Measurements from ENCODE around the gene TRMO. TPM values are rescaled to one million over a fixed set of nuclear protein-coding genes. Genes with fewer than 3 reads are reported as not detected.

TRMO gene
- total and polyA plus RNA-seq, 2 of the 13 experiments (the other 11 are each of a cell fraction or from before 2014, with no cell fraction given) = 8.7 to 18.6 TPM

- H3K79me2 ChIP-seq (ENCODE audit: insufficient read depth, low read length) = no peaks in the 10 kb centered on the region
- in situ Hi-C loops (cut with HindIII; ENCODE audit: extremely low pct_ligation_motif_present, low pct_unique_long_range_greater_than_20kb) = no loop called here
- H4K20me1 ChIP-seq (ENCODE audit: insufficient read depth, low read length) = no peaks in the 10 kb centered on the region
- no peaks in the 10 kb centered on the region for H3K4me1 ChIP-seq (ENCODE audit: insufficient read depth, low read length)
- FAIRE-seq (no peak), DNase-seq (ENCODE audit: low spot score) (no peak), ATAC-seq (peak; percentile 29; the same call in 1 of the 3 replicates)
- H3K4me3 ChIP-seq (replicated peaks in 1 of 3; ENCODE audit: insufficient read depth in 1 of 3, low read depth in 2 of 3, low read length in 3 of 3) = no peak overlapping the region
- intact Hi-C loops (cut with micrococcal nuclease; ENCODE audit: unreplicated experiment) = no loop called here
- H3K27ac ChIP-seq (ENCODE audit: extremely low read length, insufficient read depth, low read length) = no peak overlapping the region
- no peak overlapping the region for H2AFZ ChIP-seq (ENCODE audit: low read length)
- H3K27me3 ChIP-seq (ENCODE audit: control insufficient read depth in 1 of 2, insufficient read depth in 2 of 2, low read length in 2 of 2) = peaks cover 0 to 26% of the 10 kb centered on the region in 2 experiments; a peak in 2 of 5 replicates
- 6% methylated on average over 4 of the region's 4 CpGs for WGBS (ENCODE audit: low lambda C conversion rate)
- TF ChIP-seq, protein P1, sequence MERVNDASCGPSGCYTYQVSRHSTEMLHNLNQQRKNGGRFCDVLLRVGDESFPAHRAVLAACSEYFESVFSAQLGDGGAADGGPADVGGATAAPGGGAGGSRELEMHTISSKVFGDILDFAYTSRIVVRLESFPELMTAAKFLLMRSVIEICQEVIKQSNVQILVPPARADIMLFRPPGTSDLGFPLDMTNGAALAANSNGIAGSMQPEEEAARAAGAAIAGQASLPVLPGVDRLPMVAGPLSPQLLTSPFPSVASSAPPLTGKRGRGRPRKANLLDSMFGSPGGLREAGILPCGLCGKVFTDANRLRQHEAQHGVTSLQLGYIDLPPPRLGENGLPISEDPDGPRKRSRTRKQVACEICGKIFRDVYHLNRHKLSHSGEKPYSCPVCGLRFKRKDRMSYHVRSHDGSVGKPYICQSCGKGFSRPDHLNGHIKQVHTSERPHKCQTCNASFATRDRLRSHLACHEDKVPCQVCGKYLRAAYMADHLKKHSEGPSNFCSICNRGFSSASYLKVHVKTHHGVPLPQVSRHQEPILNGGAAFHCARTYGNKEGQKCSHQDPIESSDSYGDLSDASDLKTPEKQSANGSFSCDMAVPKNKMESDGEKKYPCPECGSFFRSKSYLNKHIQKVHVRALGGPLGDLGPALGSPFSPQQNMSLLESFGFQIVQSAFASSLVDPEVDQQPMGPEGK (CRISPR knock-in tag; IDR thresholded peaks at IDR 0.05) = no peak
- TF ChIP-seq ARNT2 (CRISPR knock-in tag; IDR thresholded peaks at IDR 0.05; ENCODE audit: low read depth) (no peak), ZIK1 (CRISPR knock-in tag; IDR thresholded peaks at IDR 0.05; ENCODE audit: borderline replicate concordance, low read depth) (no peak), TAF15 (IDR thresholded peaks at IDR 0.05; ENCODE audit: low read depth, low read length, poor library complexity, severe bottlenecking) (no peak), MBD4 (IDR thresholded peaks at IDR 0.05; ENCODE audit: borderline replicate concordance, low read length) (no peak), MLX (CRISPR knock-in tag; IDR thresholded peaks at IDR 0.05) (no peak), FOXA3 (CRISPR knock-in tag; IDR thresholded peaks at IDR 0.05) (no peak), ZNF878 (CRISPR knock-in tag; IDR thresholded peaks at IDR 0.05) (no peak), MAZ (IDR thresholded peaks at IDR 0.05; ENCODE audit: borderline replicate concordance, low read depth, low read length) (no peak), MAZ (CRISPR knock-in tag; IDR thresholded peaks at IDR 0.05; ENCODE audit: low read depth) (no peak), MXD3 (CRISPR knock-in tag; IDR thresholded peaks at IDR 0.05) (no peak), ZNF879 (CRISPR knock-in tag; IDR thresholded peaks at IDR 0.05) (no peak), KLF6 (CRISPR knock-in tag; IDR thresholded peaks at IDR 0.05) (no peak), ZKSCAN5 (CRISPR knock-in tag; IDR thresholded peaks at IDR 0.05) (no peak)
- TF ChIP-seq, protein P2, sequence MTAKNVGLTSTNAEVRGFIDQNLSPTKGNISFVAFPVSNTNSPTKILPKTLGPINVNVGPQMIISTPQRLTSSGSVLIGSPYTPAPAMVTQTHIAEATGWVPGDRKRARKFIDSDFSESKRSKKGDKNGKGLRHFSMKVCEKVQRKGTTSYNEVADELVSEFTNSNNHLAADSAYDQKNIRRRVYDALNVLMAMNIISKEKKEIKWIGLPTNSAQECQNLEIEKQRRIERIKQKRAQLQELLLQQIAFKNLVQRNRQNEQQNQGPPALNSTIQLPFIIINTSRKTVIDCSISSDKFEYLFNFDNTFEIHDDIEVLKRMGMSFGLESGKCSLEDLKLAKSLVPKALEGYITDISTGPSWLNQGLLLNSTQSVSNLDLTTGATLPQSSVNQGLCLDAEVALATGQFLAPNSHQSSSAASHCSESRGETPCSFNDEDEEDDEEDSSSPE (CRISPR knock-in tag; IDR thresholded peaks at IDR 0.05) = no peak
- POLR2A ChIA-PET = interaction anchor here (1.0 kb wide), 1 partner anchor 21 kb away, joined by 4 read pairs; the partner anchor contains the start of gene ANP32B
- BruUV-seq (replicated peaks) = no TSS peak
- H3K36me3 ChIP-seq (replicated peaks in 1 of 2; ENCODE audit: control insufficient read depth in 1 of 2, insufficient read depth in 2 of 2, low read length in 2 of 2) = no peaks in the 10 kb centered on the region
- H3K9ac ChIP-seq (ENCODE audit: insufficient read depth, low read depth, low read length) = no peak overlapping the region
- no peaks in the 10 kb centered on the region for H3K9me3 ChIP-seq (ENCODE audit: low read length)
- H3K4me2 ChIP-seq (ENCODE audit: low read depth, low read length) = no peak overlapping the region
- CTCF ChIA-PET (ENCODE audit: low intra/inter-chr PET ratio, low total read pairs) = no interaction called here
Observed at GRCh38 chr9:97962136-97962535, 39.8 kb upstream of the TRMO start.
